HepG2 (cell line): ENCODE measurements around the gene ZFP62. TPM values are rescaled to one million over a fixed set of nuclear protein-coding genes. Genes with fewer than 3 reads are reported as not detected.

ENCODE experiments used
- ATAC-seq: fragments of 200-7000 bp; cut with Tn5 transposase; 3 replicates; pipeline ENCODE4 v1.9.1; 2020; ENCODE audit warnings: mild to moderate bottlenecking, moderate library complexity
- BruUV-seq: library from RNA; stranded (reverse); fragments of 400-500 nt; replicated peaks from 2 replicates; lab custom pipeline; 2021; lab: Mats Ljungman, UMichigan
- CTCF ChIA-PET: fragments of 300-600 bp; formaldehyde crosslinking; extraction: SDS; loops from one replicate; lab custom pipeline; 2021; ENCODE audit warnings: low total read pairs, inconsistent platforms, low intra/inter-chr PET ratio; lab: Yijun Ruan, JAX
- POLR2A ChIA-PET: fragments of 350-600 bp; sonication (Branson Sonifier 250); formaldehyde crosslinking; loops from one replicate; lab custom pipeline; 2020; ENCODE audit warnings: antibody characterized with exemption, inconsistent platforms; lab: Yijun Ruan, JAX
- DNase-seq: peaks from one replicate; pipeline ENCODE4 v3.0.0-alpha.2; 2015; ENCODE audit warnings: low spot score
- FAIRE-seq: peaks from 3 replicates; lab custom pipeline; 2011; peaks lifted over from hg19 to GRCh38; lab: Jason Lieb, UNC
- H2AFZ ChIP-seq: one replicate; pipeline ENCODE4 v1.6.1; 2011; ENCODE audit warnings: low read length, inconsistent platforms
- H3K27ac ChIP-seq: fragments of 300-600 bp; 3 replicates; pipeline ENCODE4 v1.8.0; 2011; ENCODE audit warnings: mixed run types, mild to moderate bottlenecking, mixed read lengths, low read length, inconsistent platforms; ENCODE audit not compliant: insufficient read depth; ENCODE audit errors: extremely low read length
- H3K27me3 ChIP-seq, 2 experiments: fragments of 200-600 bp in 1 of 2; 2 replicates in 1 of 2; 3 replicates in 1 of 2; pipeline versions ENCODE4 v1.6.0 to v1.8.0; 2011; ENCODE audit warnings: low read length in 2 of 2, mild to moderate bottlenecking in 2 of 2, moderate library complexity in 2 of 2, inconsistent platforms in 1 of 2; ENCODE audit not compliant: insufficient read depth in 2 of 2, control insufficient read depth in 1 of 2
- H3K36me3 ChIP-seq, 2 experiments: fragments of 200-600 bp in 1 of 2; replicated peaks in 1 of 2; 2 replicates in 1 of 2; 3 replicates in 1 of 2; pipeline versions ENCODE4 v1.5.1 to v1.8.0; 2011; ENCODE audit warnings: low read length in 2 of 2, inconsistent platforms in 1 of 2; ENCODE audit not compliant: insufficient read depth in 2 of 2, control insufficient read depth in 1 of 2
- H3K4me1 ChIP-seq: 2 replicates; pipeline ENCODE4 v1.5.1; 2012; ENCODE audit warnings: low read length, inconsistent platforms; ENCODE audit not compliant: insufficient read depth
- H3K4me2 ChIP-seq: 2 replicates; pipeline ENCODE4 v1.6.0; 2011; ENCODE audit warnings: low read depth, low read length, inconsistent platforms
- H3K4me3 ChIP-seq, 3 experiments: fragments of 200-600 bp in 1 of 3; sonication (generic), shearing (Covaris generic) in 1 of 3; replicated peaks in 1 of 3; 2 replicates each; pipeline ENCODE4 v1.5.1; 2011 to 2016; ENCODE audit warnings: low read length in 3 of 3, inconsistent platforms in 2 of 3, low read depth in 2 of 3, mild to moderate bottlenecking in 2 of 3, control low read depth in 1 of 3, mixed read lengths in 1 of 3; ENCODE audit not compliant: insufficient read depth in 1 of 3
- H3K79me2 ChIP-seq: one replicate; pipeline ENCODE4 v1.6.1; 2011; ENCODE audit warnings: low read length, inconsistent platforms; ENCODE audit not compliant: insufficient read depth
- H3K9ac ChIP-seq: 2 replicates; pipeline ENCODE4 v1.6.0; 2011; ENCODE audit warnings: mild to moderate bottlenecking, low read depth, low read length, inconsistent platforms; ENCODE audit not compliant: insufficient read depth
- H3K9me3 ChIP-seq: 2 replicates; pipeline ENCODE4 v1.5.1; 2012; ENCODE audit warnings: mild to moderate bottlenecking, low read length
- H4K20me1 ChIP-seq: 2 replicates; pipeline ENCODE4 v1.6.0; 2011; ENCODE audit warnings: inconsistent platforms, mild to moderate bottlenecking, low read length, moderate library complexity; ENCODE audit not compliant: insufficient read depth
- FOSL2 ChIP-seq: sonication (generic); formaldehyde crosslinking; IDR thresholded peaks from 2 replicates; pipeline ENCODE4 v1.4.0; 2020; ENCODE audit warnings: missing genetic modification reagents
- HNF4A ChIP-seq: sonication (generic); formaldehyde crosslinking; IDR thresholded peaks from 2 replicates; pipeline ENCODE4 v1.4.0; 2020; ENCODE audit warnings: missing genetic modification reagents
- MAFF ChIP-seq: IDR thresholded peaks from 2 replicates; pipeline ENCODE4 v1.6.1; 2011; ENCODE audit warnings: low read depth, low read length, improper control_type of control experiment
- MAFK ChIP-seq, 2 experiments: IDR thresholded peaks in 1 of 2; conservative IDR thresholded peaks in 1 of 2; 2 replicates each; pipeline ENCODE4 v1.6.1; 2011; ENCODE audit warnings: improper control_type of control experiment in 2 of 2, low read length in 2 of 2
- RXRA ChIP-seq: sonication (generic); formaldehyde crosslinking; IDR thresholded peaks from 2 replicates; pipeline ENCODE4 v1.5.1; 2020; ENCODE audit warnings: missing genetic modification reagents
- RXRB ChIP-seq: IDR thresholded peaks from 2 replicates; pipeline ENCODE4 v1.6.1; 2016; ENCODE audit warnings: borderline replicate concordance, missing genetic modification reagents, missing compliant biosample characterization
- SAP130 ChIP-seq: IDR thresholded peaks from 2 replicates; pipeline ENCODE4 v1.6.1; 2016; ENCODE audit warnings: low read depth
- SIN3B ChIP-seq: fragments of 150-350 bp; IDR thresholded peaks from 2 replicates; pipeline ENCODE4 v1.6.1; 2014; ENCODE audit warnings: low read length
- SMC3 ChIP-seq: IDR thresholded peaks from 2 replicates; pipeline ENCODE4 v1.6.1; 2011; ENCODE audit warnings: low read length, improper control_type of control experiment
- TEAD3 ChIP-seq: optimal IDR thresholded peaks from 2 replicates; pipeline ENCODE3; 2016; ENCODE audit warnings: borderline replicate concordance
- ZNF670 ChIP-seq: sonication (generic); formaldehyde crosslinking; IDR thresholded peaks from 2 replicates; pipeline ENCODE4 v1.8.0; 2022; ENCODE audit warnings: mild to moderate bottlenecking, missing genetic modification reagents, borderline replicate concordance
- ZNF749 ChIP-seq: sonication (generic); formaldehyde crosslinking; IDR thresholded peaks from 2 replicates; pipeline ENCODE4 v1.8.0; 2022; ENCODE audit warnings: mild to moderate bottlenecking, missing genetic modification reagents, moderate library complexity, borderline replicate concordance
- WGBS: methylation state at CpG from one replicate; pipeline ENCODE4 v1.1.6; 2017; ENCODE audit warnings: low lambda C conversion rate; 5-methylcytosine and 5-hydroxymethylcytosine counted together
- in situ Hi-C: cut with HindIII; loops from 2 replicates; pipeline ENCODE4 v1.10.0; 2017; ENCODE audit warnings: low pct_unique_long_range_greater_than_20kb; ENCODE audit not compliant: extremely low pct_ligation_motif_present
- intact Hi-C: fragments of 100-400 bp; cut with micrococcal nuclease; formaldehyde crosslinking; loops from one replicate; pipeline ENCODE4 v1.10.0; 2022; ENCODE audit not compliant: unreplicated experiment
- polyA plus RNA-seq, 8 experiments: library from polyadenylated mRNA; depleted of rRNA in 3 of 8; stranded (reverse) in 7 of 8; unstranded in 1 of 8; fragments of >200 nt; fragmentation: Illumina TruSeq in 4 of 8; extraction: Trizol in 4 of 8; gene quantifications; 2 replicates each; pipeline versions ENCODE4 v1.2.1 to v1.2.3, GENCODE V29; 2011 to 2016; ENCODE audit warnings: low read depth in 4 of 8, missing spikeins in 1 of 8, mixed read lengths in 1 of 8; ENCODE audit not compliant: insufficient read depth in 1 of 8
- total RNA-seq, 5 experiments: library from RNA; depleted of rRNA; stranded (reverse); fragments of >200 nt; fragmentation: Illumina TruSeq; extraction: Trizol; gene quantifications; 2 replicates each; pipeline ENCODE4 v1.2.3, GENCODE V29; 2016; ENCODE audit warnings: low read depth in 1 of 5
- TF ChIP-seq, protein P1 (sequence below): sonication (generic); formaldehyde crosslinking; IDR thresholded peaks from 2 replicates; pipeline ENCODE4 v1.4.0; 2020; ENCODE audit warnings: missing genetic modification reagents
- TF ChIP-seq, protein P2 (sequence below): sonication (generic); formaldehyde crosslinking; IDR thresholded peaks from 2 replicates; pipeline ENCODE4 v1.4.0; 2020; ENCODE audit warnings: missing genetic modification reagents, borderline replicate concordance
- TF ChIP-seq, protein P3 (sequence below): sonication (generic); formaldehyde crosslinking; IDR thresholded peaks from 2 replicates; pipeline ENCODE4 v1.5.0; 2020; ENCODE audit warnings: mild to moderate bottlenecking, missing genetic modification reagents, moderate library complexity
- TF ChIP-seq, protein P4 (sequence below): conservative IDR thresholded peaks from 2 replicates; pipeline ENCODE4 v1.6.1; 2018; ENCODE audit warnings: missing genetic modification reagents

ZFP62 gene
- total and polyA plus RNA-seq, 2 of the 13 experiments (the other 11 are each of a cell fraction or from before 2014, with no cell fraction given), result 8.2 to 19.4 TPM

GRCh38 chr5:180799194-180799593, 61.9 kb downstream of the ZFP62 start:
- ATAC-seq (peak; percentile 25), FAIRE-seq (no peak), DNase-seq (no peak)
- Histone ChIP-seq H2AFZ (no peak overlapping the region), H3K9me3 (no peaks in the 10 kb centered on the region), H3K4me3 (no peak overlapping the region), H3K9ac (no peak overlapping the region), H3K36me3 (peaks cover 3 to 39% of the 10 kb centered on the region in 2 experiments; a peak in 4 of 5 replicates), H3K27me3 (no peaks in the 10 kb centered on the region), H3K27ac (no peak overlapping the region), H4K20me1 (peaks cover 79% of the 10 kb centered on the region), H3K79me2 (peaks cover 86% of the 10 kb centered on the region), H3K4me1 (peaks cover 46% of the 10 kb centered on the region), H3K4me2 (no peak overlapping the region)
- 78% methylated on average over 4 of the region's 4 CpGs for WGBS
- BruUV-seq, result no TSS peak
- ChIA-PET CTCF (interaction anchor here (1.7 kb wide), 1 partner anchor 14 kb away, joined by 8 read pairs; no protein-coding TSS in a partner anchor), POLR2A (interaction anchor here (1.1 to 4.1 kb wide), 2 partner anchors 10 to 11 kb away, joined by 5 to 18 read pairs; no protein-coding TSS in a partner anchor)
- intact Hi-C loops (loop anchor here (2.0 kb wide), 1 partner anchor 14 kb away; no protein-coding TSS in a partner anchor), in situ Hi-C loops (no loop called here)
- TF ChIP-seq SIN3B (no peak), MAFK (conservative IDR thresholded peaks at IDR 0.05 in 1 of 2, IDR thresholded peaks at IDR 0.05 in 1 of 2; ENCODE audit: low read length in 2 of 2) (0 out of 4 replicates have a peak, but pooled peaks of 1 of the 2 experiments have one; percentile 1), SAP130 (CRISPR knock-in tag) (0 out of 2 replicates have a peak, but pooled peaks have one; percentile 36), SMC3 (peak; percentile 45; the same call in 1 of the 2 replicates), ZNF670 (CRISPR knock-in tag) (no peak), TEAD3 (CRISPR knock-in tag) (peak; percentile 80), HNF4A (CRISPR knock-in tag) (0 out of 2 replicates have a peak, but pooled peaks have one; percentile 8), FOSL2 (CRISPR knock-in tag) (0 out of 2 replicates have a peak, but pooled peaks have one; percentile 8), RXRB (CRISPR knock-in tag) (0 out of 2 replicates have a peak, but pooled peaks have one; percentile 16), MAFF (peak; percentile 14; the same call in 1 of the 2 replicates), RXRA (0 out of 2 replicates have a peak, but pooled peaks have one; percentile 18), ZNF749 (no peak)
- TF ChIP-seq, protein P1, sequence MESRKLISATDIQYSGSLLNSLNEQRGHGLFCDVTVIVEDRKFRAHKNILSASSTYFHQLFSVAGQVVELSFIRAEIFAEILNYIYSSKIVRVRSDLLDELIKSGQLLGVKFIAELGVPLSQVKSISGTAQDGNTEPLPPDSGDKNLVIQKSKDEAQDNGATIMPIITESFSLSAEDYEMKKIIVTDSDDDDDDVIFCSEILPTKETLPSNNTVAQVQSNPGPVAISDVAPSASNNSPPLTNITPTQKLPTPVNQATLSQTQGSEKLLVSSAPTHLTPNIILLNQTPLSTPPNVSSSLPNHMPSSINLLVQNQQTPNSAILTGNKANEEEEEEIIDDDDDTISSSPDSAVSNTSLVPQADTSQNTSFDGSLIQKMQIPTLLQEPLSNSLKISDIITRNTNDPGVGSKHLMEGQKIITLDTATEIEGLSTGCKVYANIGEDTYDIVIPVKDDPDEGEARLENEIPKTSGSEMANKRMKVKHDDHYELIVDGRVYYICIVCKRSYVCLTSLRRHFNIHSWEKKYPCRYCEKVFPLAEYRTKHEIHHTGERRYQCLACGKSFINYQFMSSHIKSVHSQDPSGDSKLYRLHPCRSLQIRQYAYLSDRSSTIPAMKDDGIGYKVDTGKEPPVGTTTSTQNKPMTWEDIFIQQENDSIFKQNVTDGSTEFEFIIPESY, result 0 out of 2 replicates have a peak, but pooled peaks have one; percentile 6
- TF ChIP-seq, protein P2, sequence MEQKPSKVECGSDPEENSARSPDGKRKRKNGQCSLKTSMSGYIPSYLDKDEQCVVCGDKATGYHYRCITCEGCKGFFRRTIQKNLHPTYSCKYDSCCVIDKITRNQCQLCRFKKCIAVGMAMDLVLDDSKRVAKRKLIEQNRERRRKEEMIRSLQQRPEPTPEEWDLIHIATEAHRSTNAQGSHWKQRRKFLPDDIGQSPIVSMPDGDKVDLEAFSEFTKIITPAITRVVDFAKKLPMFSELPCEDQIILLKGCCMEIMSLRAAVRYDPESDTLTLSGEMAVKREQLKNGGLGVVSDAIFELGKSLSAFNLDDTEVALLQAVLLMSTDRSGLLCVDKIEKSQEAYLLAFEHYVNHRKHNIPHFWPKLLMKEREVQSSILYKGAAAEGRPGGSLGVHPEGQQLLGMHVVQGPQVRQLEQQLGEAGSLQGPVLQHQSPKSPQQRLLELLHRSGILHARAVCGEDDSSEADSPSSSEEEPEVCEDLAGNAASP (CRISPR knock-in tag), result peak; percentile 60; the same call in 1 of the 2 replicates
- TF ChIP-seq, protein P3, sequence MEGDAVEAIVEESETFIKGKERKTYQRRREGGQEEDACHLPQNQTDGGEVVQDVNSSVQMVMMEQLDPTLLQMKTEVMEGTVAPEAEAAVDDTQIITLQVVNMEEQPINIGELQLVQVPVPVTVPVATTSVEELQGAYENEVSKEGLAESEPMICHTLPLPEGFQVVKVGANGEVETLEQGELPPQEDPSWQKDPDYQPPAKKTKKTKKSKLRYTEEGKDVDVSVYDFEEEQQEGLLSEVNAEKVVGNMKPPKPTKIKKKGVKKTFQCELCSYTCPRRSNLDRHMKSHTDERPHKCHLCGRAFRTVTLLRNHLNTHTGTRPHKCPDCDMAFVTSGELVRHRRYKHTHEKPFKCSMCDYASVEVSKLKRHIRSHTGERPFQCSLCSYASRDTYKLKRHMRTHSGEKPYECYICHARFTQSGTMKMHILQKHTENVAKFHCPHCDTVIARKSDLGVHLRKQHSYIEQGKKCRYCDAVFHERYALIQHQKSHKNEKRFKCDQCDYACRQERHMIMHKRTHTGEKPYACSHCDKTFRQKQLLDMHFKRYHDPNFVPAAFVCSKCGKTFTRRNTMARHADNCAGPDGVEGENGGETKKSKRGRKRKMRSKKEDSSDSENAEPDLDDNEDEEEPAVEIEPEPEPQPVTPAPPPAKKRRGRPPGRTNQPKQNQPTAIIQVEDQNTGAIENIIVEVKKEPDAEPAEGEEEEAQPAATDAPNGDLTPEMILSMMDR (CRISPR knock-in tag), result peak; percentile 71
- TF ChIP-seq, protein P4, sequence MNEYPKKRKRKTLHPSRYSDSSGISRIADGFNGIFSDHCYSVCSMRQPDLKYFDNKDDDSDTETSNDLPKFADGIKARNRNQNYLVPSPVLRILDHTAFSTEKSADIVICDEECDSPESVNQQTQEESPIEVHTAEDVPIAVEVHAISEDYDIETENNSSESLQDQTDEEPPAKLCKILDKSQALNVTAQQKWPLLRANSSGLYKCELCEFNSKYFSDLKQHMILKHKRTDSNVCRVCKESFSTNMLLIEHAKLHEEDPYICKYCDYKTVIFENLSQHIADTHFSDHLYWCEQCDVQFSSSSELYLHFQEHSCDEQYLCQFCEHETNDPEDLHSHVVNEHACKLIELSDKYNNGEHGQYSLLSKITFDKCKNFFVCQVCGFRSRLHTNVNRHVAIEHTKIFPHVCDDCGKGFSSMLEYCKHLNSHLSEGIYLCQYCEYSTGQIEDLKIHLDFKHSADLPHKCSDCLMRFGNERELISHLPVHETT, result no peak
